Measurements from ENCODE around the gene KIAA1958.

DNA sequence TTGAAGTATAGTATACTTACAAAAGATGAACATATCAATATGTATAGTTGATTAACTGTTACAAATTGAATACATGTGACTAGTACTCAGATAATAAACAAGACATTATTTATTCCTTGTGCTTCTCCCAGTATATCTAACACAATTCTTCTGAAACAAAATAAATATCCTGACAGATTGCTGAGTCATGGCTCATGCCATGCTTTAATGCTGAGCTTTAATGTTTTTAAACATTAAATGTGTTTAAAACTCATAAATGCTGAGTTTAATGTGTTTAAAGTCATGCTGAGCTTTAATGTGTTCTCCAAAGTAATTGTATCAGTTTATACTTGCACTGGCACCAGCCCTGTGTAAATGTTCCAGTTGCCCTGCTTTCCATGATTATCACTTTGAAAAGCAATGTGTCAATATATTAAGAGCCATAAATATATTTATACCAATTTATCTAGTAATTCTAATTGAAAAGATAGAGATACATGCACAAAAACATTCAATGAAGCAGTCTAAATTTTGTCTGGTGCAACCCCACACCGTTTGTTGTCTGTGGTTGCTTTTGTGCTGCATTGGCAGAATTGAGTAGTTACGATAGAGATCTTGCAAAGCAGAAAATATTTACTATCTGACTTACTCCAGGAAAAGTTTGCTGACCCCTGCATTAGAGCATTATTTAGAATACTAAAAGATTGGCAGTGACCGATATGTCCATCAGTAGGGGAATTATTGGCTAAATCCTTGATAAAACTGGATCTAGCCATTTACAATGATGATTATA lies 15.7 kb downstream of the KIAA1958 start:
- TF ChIP-seq RNF2 (IDR thresholded peaks at IDR 0.05; ENCODE audit: borderline replicate concordance, low read depth) (no peak), POLR2A (IDR thresholded peaks at IDR 0.05; ENCODE audit: low read length) (no peak), RFX5 (IDR thresholded peaks at IDR 0.05) (no peak), PHF8 (IDR thresholded peaks at IDR 0.05; ENCODE audit: borderline replicate concordance, low read depth) (no peak), HDAC2 (IDR thresholded peaks at IDR 0.05) (no peak), JUN (IDR thresholded peaks at IDR 0.05) (no peak), JUNB (IDR thresholded peaks at IDR 0.05) (no peak), CEBPB (IDR thresholded peaks at IDR 0.05) (no peak), RAD21 (conservative IDR thresholded peaks at IDR 0.05 in 1 of 2, IDR thresholded peaks at IDR 0.05 in 1 of 2) (no peak)
- TF ChIP-seq, protein P1, sequence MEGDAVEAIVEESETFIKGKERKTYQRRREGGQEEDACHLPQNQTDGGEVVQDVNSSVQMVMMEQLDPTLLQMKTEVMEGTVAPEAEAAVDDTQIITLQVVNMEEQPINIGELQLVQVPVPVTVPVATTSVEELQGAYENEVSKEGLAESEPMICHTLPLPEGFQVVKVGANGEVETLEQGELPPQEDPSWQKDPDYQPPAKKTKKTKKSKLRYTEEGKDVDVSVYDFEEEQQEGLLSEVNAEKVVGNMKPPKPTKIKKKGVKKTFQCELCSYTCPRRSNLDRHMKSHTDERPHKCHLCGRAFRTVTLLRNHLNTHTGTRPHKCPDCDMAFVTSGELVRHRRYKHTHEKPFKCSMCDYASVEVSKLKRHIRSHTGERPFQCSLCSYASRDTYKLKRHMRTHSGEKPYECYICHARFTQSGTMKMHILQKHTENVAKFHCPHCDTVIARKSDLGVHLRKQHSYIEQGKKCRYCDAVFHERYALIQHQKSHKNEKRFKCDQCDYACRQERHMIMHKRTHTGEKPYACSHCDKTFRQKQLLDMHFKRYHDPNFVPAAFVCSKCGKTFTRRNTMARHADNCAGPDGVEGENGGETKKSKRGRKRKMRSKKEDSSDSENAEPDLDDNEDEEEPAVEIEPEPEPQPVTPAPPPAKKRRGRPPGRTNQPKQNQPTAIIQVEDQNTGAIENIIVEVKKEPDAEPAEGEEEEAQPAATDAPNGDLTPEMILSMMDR (IDR thresholded peaks at IDR 0.05) = no peak
- TF ChIP-seq, protein P2, sequence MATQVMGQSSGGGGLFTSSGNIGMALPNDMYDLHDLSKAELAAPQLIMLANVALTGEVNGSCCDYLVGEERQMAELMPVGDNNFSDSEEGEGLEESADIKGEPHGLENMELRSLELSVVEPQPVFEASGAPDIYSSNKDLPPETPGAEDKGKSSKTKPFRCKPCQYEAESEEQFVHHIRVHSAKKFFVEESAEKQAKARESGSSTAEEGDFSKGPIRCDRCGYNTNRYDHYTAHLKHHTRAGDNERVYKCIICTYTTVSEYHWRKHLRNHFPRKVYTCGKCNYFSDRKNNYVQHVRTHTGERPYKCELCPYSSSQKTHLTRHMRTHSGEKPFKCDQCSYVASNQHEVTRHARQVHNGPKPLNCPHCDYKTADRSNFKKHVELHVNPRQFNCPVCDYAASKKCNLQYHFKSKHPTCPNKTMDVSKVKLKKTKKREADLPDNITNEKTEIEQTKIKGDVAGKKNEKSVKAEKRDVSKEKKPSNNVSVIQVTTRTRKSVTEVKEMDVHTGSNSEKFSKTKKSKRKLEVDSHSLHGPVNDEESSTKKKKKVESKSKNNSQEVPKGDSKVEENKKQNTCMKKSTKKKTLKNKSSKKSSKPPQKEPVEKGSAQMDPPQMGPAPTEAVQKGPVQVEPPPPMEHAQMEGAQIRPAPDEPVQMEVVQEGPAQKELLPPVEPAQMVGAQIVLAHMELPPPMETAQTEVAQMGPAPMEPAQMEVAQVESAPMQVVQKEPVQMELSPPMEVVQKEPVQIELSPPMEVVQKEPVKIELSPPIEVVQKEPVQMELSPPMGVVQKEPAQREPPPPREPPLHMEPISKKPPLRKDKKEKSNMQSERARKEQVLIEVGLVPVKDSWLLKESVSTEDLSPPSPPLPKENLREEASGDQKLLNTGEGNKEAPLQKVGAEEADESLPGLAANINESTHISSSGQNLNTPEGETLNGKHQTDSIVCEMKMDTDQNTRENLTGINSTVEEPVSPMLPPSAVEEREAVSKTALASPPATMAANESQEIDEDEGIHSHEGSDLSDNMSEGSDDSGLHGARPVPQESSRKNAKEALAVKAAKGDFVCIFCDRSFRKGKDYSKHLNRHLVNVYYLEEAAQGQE (IDR thresholded peaks at IDR 0.05) = no peak
- TF ChIP-seq, protein P3, sequence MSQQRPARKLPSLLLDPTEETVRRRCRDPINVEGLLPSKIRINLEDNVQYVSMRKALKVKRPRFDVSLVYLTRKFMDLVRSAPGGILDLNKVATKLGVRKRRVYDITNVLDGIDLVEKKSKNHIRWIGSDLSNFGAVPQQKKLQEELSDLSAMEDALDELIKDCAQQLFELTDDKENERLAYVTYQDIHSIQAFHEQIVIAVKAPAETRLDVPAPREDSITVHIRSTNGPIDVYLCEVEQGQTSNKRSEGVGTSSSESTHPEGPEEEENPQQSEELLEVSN (IDR thresholded peaks at IDR 0.05; ENCODE audit: borderline replicate concordance, low read depth) = no peak
